HepG2 (cell line): ENCODE data around the gene POGLUT2. TPM values are rescaled to one million over a fixed set of nuclear protein-coding genes. Genes with fewer than 3 reads are reported as not detected.

ENCODE experiments used
- ATF1 ChIP-seq: IDR thresholded peaks from 2 replicates; pipeline ENCODE4 v1.6.1; 2016; ENCODE audit warnings: mild to moderate bottlenecking, control low read depth
- ATF4 ChIP-seq, 2 experiments: fragments of 450-650 bp in 1 of 2; sonication (generic) in 1 of 2; formaldehyde crosslinking; IDR thresholded peaks; 2 replicates each; pipeline versions ENCODE4 v1.5.0 to v1.8.0; 2020 to 2022; ENCODE audit warnings: mild to moderate bottlenecking in 1 of 2, missing genetic modification reagents in 1 of 2
- FOXC1 ChIP-seq: sonication (generic); formaldehyde crosslinking; IDR thresholded peaks from 2 replicates; pipeline ENCODE4 v1.8.0; 2022; ENCODE audit warnings: mild to moderate bottlenecking, missing genetic modification reagents, borderline replicate concordance
- HNF4A ChIP-seq: sonication (generic); formaldehyde crosslinking; IDR thresholded peaks from 2 replicates; pipeline ENCODE4 v1.4.0; 2020; ENCODE audit warnings: missing genetic modification reagents
- HOMEZ ChIP-seq: IDR thresholded peaks from 2 replicates; pipeline ENCODE4 v1.6.1; 2016; ENCODE audit warnings: low read depth
- MLX ChIP-seq: IDR thresholded peaks from 2 replicates; pipeline ENCODE4 v1.6.1; 2016
- NCOA2 ChIP-seq: sonication (generic); formaldehyde crosslinking; IDR thresholded peaks from 2 replicates; pipeline ENCODE4 v1.8.0; 2022; ENCODE audit warnings: inconsistent platforms
- NR2C2 ChIP-seq: sonication (generic); formaldehyde crosslinking; IDR thresholded peaks from 2 replicates; pipeline ENCODE4 v1.4.0; 2020; ENCODE audit warnings: missing genetic modification reagents, mild to moderate bottlenecking, moderate library complexity, borderline replicate concordance
- REXO4 ChIP-seq: sonication (generic); formaldehyde crosslinking; IDR thresholded peaks from 2 replicates; pipeline ENCODE4 v1.8.0; 2022; ENCODE audit warnings: missing genetic modification reagents, mild to moderate bottlenecking, borderline replicate concordance
- TCF12 ChIP-seq, 2 experiments: fragments of 450-650 bp in 1 of 2; sonication (generic) in 1 of 2; formaldehyde crosslinking in 1 of 2; IDR thresholded peaks; 2 replicates each; pipeline versions ENCODE4 v1.6.1 to v1.8.0; 2017 to 2022; ENCODE audit warnings: antibody characterized with exemption in 1 of 2, mild to moderate bottlenecking in 1 of 2, missing genetic modification reagents in 1 of 2, moderate library complexity in 1 of 2
- TRIM22 ChIP-seq: fragments of 450-650 bp; IDR thresholded peaks from 2 replicates; pipeline ENCODE4 v1.6.1; 2017
- ZBTB2 ChIP-seq: sonication (generic); formaldehyde crosslinking; IDR thresholded peaks from 2 replicates; pipeline ENCODE4 v1.8.0; 2022; ENCODE audit warnings: low read depth, missing genetic modification reagents
- ZFP36L2 ChIP-seq: sonication (generic); formaldehyde crosslinking; IDR thresholded peaks from 2 replicates; pipeline ENCODE4 v1.4.0; 2020; ENCODE audit warnings: missing genetic modification reagents
- ZGPAT ChIP-seq: IDR thresholded peaks from 2 replicates; pipeline ENCODE4 v1.6.1; 2016; ENCODE audit warnings: mild to moderate bottlenecking
- ZNF101 ChIP-seq: sonication (generic); formaldehyde crosslinking; IDR thresholded peaks from 2 replicates; pipeline ENCODE4 v1.4.0; 2020; ENCODE audit warnings: mild to moderate bottlenecking, low read depth, missing genetic modification reagents, borderline replicate concordance
- ZNF160 ChIP-seq: sonication (generic); formaldehyde crosslinking; IDR thresholded peaks from 2 replicates; pipeline ENCODE4 v1.8.0; 2022; ENCODE audit warnings: mild to moderate bottlenecking, inconsistent platforms, missing genetic modification reagents
- ZNF550 ChIP-seq: sonication (generic); formaldehyde crosslinking; IDR thresholded peaks from 2 replicates; pipeline ENCODE4 v1.4.0; 2020; ENCODE audit warnings: mild to moderate bottlenecking, missing genetic modification reagents, borderline replicate concordance
- ZNF556 ChIP-seq: sonication (generic); formaldehyde crosslinking; IDR thresholded peaks from 2 replicates; pipeline ENCODE4 v1.4.0; 2020; ENCODE audit warnings: mild to moderate bottlenecking, missing genetic modification reagents, borderline replicate concordance
- ZNF589 ChIP-seq: sonication (generic); formaldehyde crosslinking; conservative IDR thresholded peaks from 2 replicates; pipeline ENCODE4 v1.8.0; 2022; ENCODE audit warnings: mild to moderate bottlenecking, moderate library complexity, missing genetic modification reagents
- ZNF710 ChIP-seq: sonication (generic); formaldehyde crosslinking; IDR thresholded peaks from 2 replicates; pipeline ENCODE4 v1.5.0; 2020; ENCODE audit warnings: mild to moderate bottlenecking, missing genetic modification reagents, borderline replicate concordance
- ZSCAN9 ChIP-seq: IDR thresholded peaks from 2 replicates; pipeline ENCODE4 v1.6.1; 2016; ENCODE audit warnings: borderline replicate concordance
- polyA plus RNA-seq, 8 experiments: library from polyadenylated mRNA; depleted of rRNA in 3 of 8; stranded (reverse) in 7 of 8; unstranded in 1 of 8; fragments of >200 nt; fragmentation: Illumina TruSeq in 4 of 8; extraction: Trizol in 4 of 8; gene quantifications; 2 replicates each; pipeline versions ENCODE4 v1.2.1 to v1.2.3, GENCODE V29; 2011 to 2016; ENCODE audit warnings: low read depth in 4 of 8, missing spikeins in 1 of 8, mixed read lengths in 1 of 8; ENCODE audit not compliant: insufficient read depth in 1 of 8
- total RNA-seq, 5 experiments: library from RNA; depleted of rRNA; stranded (reverse); fragments of >200 nt; fragmentation: Illumina TruSeq; extraction: Trizol; gene quantifications; 2 replicates each; pipeline ENCODE4 v1.2.3, GENCODE V29; 2016; ENCODE audit warnings: low read depth in 1 of 5

Gene POGLUT2
- total and polyA plus RNA-seq, 2 of the 13 experiments (the other 11 are each of a cell fraction or from before 2014, with no cell fraction given): 18.0 to 26.1 TPM

- TF ChIP-seq ZNF589 (CRISPR knock-in tag) (no peak), ZNF710 (CRISPR knock-in tag) (no peak), HOMEZ (CRISPR knock-in tag) (0 out of 2 replicates have a peak, but pooled peaks have one; percentile 24), REXO4 (CRISPR knock-in tag) (no peak), TRIM22 (no peak), TCF12 (IDR thresholded peaks at IDR 0.05) (no peak), TCF12 (CRISPR knock-in tag; IDR thresholded peaks at IDR 0.05) (no peak), ATF4 (CRISPR knock-in tag; IDR thresholded peaks at IDR 0.05) (no peak), NCOA2 (CRISPR knock-in tag) (peak; percentile 51; the same call in 1 of the 2 replicates), ZFP36L2 (CRISPR knock-in tag) (no peak), ZNF550 (CRISPR knock-in tag) (no peak), HNF4A (CRISPR knock-in tag) (peak; percentile 74), ZGPAT (CRISPR knock-in tag) (0 out of 2 replicates have a peak, but pooled peaks have one; percentile 28), ATF1 (CRISPR knock-in tag) (no peak), ZBTB2 (CRISPR knock-in tag) (no peak), NR2C2 (CRISPR knock-in tag) (peak; percentile 69), ZSCAN9 (0 out of 2 replicates have a peak, but pooled peaks have one; percentile 34), MLX (CRISPR knock-in tag) (no peak), FOXC1 (CRISPR knock-in tag) (no peak), ZNF101 (CRISPR knock-in tag) (no peak), ZNF160 (CRISPR knock-in tag) (no peak), ZNF556 (CRISPR knock-in tag) (no peak)
These were observed 28.3 kb downstream of the POGLUT2 start (continued) for GRCh38 chr13:102770435-102770834.
